ENCODE measurements around the gene ATG7.

ATG7 gene

GRCh38 chr3:11560746-11561145 is 288.5 kb downstream of the ATG7 start (continued):
- TF ChIP-seq PATZ1 (CRISPR knock-in tag; IDR thresholded peaks at IDR 0.05; ENCODE audit: borderline replicate concordance) (no peak), BACH2 (CRISPR knock-in tag; IDR thresholded peaks at IDR 0.05; ENCODE audit: borderline replicate concordance) (no peak)

GRCh38 chr3:11562277-11562881 is 290.2 kb downstream of the ATG7 start:
- ATAC-seq = no peak
- TF ChIP-seq, protein P1, sequence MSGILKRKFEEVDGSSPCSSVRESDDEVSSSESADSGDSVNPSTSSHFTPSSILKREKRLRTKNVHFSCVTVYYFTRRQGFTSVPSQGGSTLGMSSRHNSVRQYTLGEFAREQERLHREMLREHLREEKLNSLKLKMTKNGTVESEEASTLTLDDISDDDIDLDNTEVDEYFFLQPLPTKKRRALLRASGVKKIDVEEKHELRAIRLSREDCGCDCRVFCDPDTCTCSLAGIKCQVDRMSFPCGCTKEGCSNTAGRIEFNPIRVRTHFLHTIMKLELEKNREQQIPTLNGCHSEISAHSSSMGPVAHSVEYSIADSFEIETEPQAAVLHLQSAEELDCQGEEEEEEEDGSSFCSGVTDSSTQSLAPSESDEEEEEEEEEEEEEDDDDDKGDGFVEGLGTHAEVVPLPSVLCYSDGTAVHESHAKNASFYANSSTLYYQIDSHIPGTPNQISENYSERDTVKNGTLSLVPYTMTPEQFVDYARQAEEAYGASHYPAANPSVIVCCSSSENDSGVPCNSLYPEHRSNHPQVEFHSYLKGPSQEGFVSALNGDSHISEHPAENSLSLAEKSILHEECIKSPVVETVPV (CRISPR knock-in tag; IDR thresholded peaks at IDR 0.05) = no peak
- TF ChIP-seq SNAI2 (CRISPR knock-in tag; IDR thresholded peaks at IDR 0.05) (no peak), RARB (CRISPR knock-in tag; IDR thresholded peaks at IDR 0.05) (no peak), PPARA (CRISPR knock-in tag; IDR thresholded peaks at IDR 0.05; ENCODE audit: borderline replicate concordance) (no peak), ISL1 (CRISPR knock-in tag; IDR thresholded peaks at IDR 0.05) (no peak)

DNA sequence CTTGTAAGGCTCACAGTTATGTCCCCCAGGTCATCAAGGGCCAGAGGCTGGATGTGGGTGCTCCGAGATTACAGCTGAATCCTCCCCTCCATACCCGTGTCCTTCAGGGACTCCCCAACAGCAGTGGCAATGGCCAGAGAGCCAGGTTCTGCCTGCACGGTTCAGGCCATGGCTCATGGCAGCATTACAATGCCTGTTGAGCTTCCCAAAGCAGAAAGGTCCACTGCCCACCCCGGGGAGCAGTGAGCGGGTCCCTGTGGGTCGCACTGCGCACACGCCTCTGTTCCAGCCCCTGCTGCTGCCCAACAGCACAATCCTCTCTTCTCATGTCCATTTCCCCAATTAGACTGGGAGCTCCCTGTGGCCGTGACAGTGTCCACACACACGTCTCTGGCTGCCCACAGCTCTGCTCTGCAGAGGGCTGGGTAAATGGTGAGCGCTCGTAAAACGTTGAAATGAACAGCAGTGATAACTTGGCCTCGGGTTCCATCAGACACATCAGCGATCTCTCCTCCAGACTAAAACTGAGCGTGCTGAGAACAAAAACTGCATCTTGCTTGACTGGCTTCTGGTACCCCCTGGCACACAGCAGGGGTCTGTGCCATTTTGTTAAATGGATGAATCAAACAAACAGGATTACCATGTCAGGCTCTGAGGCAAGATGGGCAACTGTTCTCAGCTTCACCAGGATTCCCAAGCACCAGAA is 291.1 kb downstream of the ATG7 start:
- no peak for ATAC-seq
- TF ChIP-seq CSDC2 (CRISPR knock-in tag; IDR thresholded peaks at IDR 0.05) = no peak
- TF ChIP-seq, protein P2, sequence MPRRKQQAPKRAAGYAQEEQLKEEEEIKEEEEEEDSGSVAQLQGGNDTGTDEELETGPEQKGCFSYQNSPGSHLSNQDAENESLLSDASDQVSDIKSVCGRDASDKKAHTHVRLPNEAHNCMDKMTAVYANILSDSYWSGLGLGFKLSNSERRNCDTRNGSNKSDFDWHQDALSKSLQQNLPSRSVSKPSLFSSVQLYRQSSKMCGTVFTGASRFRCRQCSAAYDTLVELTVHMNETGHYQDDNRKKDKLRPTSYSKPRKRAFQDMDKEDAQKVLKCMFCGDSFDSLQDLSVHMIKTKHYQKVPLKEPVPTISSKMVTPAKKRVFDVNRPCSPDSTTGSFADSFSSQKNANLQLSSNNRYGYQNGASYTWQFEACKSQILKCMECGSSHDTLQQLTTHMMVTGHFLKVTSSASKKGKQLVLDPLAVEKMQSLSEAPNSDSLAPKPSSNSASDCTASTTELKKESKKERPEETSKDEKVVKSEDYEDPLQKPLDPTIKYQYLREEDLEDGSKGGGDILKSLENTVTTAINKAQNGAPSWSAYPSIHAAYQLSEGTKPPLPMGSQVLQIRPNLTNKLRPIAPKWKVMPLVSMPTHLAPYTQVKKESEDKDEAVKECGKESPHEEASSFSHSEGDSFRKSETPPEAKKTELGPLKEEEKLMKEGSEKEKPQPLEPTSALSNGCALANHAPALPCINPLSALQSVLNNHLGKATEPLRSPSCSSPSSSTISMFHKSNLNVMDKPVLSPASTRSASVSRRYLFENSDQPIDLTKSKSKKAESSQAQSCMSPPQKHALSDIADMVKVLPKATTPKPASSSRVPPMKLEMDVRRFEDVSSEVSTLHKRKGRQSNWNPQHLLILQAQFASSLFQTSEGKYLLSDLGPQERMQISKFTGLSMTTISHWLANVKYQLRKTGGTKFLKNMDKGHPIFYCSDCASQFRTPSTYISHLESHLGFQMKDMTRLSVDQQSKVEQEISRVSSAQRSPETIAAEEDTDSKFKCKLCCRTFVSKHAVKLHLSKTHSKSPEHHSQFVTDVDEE (CRISPR knock-in tag; IDR thresholded peaks at IDR 0.05) = no peak
- TF ChIP-seq, protein P1 (CRISPR knock-in tag; IDR thresholded peaks at IDR 0.05) = no peak
- TF ChIP-seq ZNF8 (CRISPR knock-in tag; IDR thresholded peaks at IDR 0.05) = no peak
- no peak for TF ChIP-seq PATZ1 (CRISPR knock-in tag; IDR thresholded peaks at IDR 0.05; ENCODE audit: borderline replicate concordance)

- TF ChIP-seq ARNTL (CRISPR knock-in tag; IDR thresholded peaks at IDR 0.05; ENCODE audit: borderline replicate concordance, low read depth) = no peak
- ATAC-seq = no peak
Measured at GRCh38 chr3:11563865-11564185, 291.6 kb downstream of the ATG7 start.

GRCh38 chr3:11564577-11565001 is 292.4 kb downstream of the ATG7 start:
- no peak for ATAC-seq
- TF ChIP-seq ZC3H10 (CRISPR knock-in tag; IDR thresholded peaks at IDR 0.05) = no peak
- TF ChIP-seq, protein P2 (CRISPR knock-in tag; IDR thresholded peaks at IDR 0.05) = no peak
- TF ChIP-seq ZFP3 (CRISPR knock-in tag; IDR thresholded peaks at IDR 0.05) = no peak
- TF ChIP-seq ZNF70 (CRISPR knock-in tag; IDR thresholded peaks at IDR 0.05) = no peak
- TF ChIP-seq ZNF565 (CRISPR knock-in tag; conservative IDR thresholded peaks at IDR 0.05; ENCODE audit: low read depth) = no peak
- no peak for TF ChIP-seq PPARA (CRISPR knock-in tag; IDR thresholded peaks at IDR 0.05; ENCODE audit: borderline replicate concordance)
- no peak for TF ChIP-seq ISL1 (CRISPR knock-in tag; IDR thresholded peaks at IDR 0.05)
- TF ChIP-seq, protein P1 (CRISPR knock-in tag; IDR thresholded peaks at IDR 0.05) = no peak
- no peak for TF ChIP-seq POU6F1 (CRISPR knock-in tag; IDR thresholded peaks at IDR 0.05; ENCODE audit: borderline replicate concordance, low read depth)
- no peak for TF ChIP-seq BACH2 (CRISPR knock-in tag; IDR thresholded peaks at IDR 0.05; ENCODE audit: borderline replicate concordance)
